ENCODE data around the gene NRGN.
A peak's percentile ranks its signal among the peaks of the same experiment; 100 is the strongest.

Gene NRGN

GRCh38 chr11:124761301-124762104 lies 21.8 kb downstream of the NRGN start:
- H3K27ac ChIP-seq = no peak overlapping the region
- no peaks in the 10 kb centered on the region for H3K9me3 ChIP-seq
- peak overlapping the region in 1 of 2 experiments; percentile 52 for H3K4me3 ChIP-seq (ENCODE audit: low read depth in 1 of 2, low read length in 1 of 2)
- peaks cover 28 to 36% of the 10 kb centered on the region in 2 experiments for H3K4me1 ChIP-seq (ENCODE audit: control insufficient read depth in 1 of 2, insufficient read depth in 1 of 2, low read depth in 1 of 2, low read length in 1 of 2)
- no peak for TF ChIP-seq CTCF (IDR thresholded peaks at IDR 0.05)
- no peaks in the 10 kb centered on the region for H3K36me3 ChIP-seq
- H3K27me3 ChIP-seq = peaks cover 78% of the 10 kb centered on the region

GRCh38 chr11:124762105-124762623 lies 22.4 kb downstream of the NRGN start, which contains the start of gene ESAM:
Gene ESAM (minus strand): TSS chr11:124762290. CDS start chr11:124762154, 136 bp downstream.
- Histone ChIP-seq H3K36me3 (no peaks in the 10 kb centered on the region), H3K4me1 (ENCODE audit: control insufficient read depth in 1 of 2, insufficient read depth in 1 of 2, low read depth in 1 of 2, low read length in 1 of 2) (peaks cover 28 to 36% of the 10 kb centered on the region in 2 experiments), H3K9me3 (no peaks in the 10 kb centered on the region), H3K27me3 (peaks cover 71% of the 10 kb centered on the region), H3K4me3 (ENCODE audit: low read depth in 1 of 2, low read length in 1 of 2) (peak within 1 kb of the TSS; percentile 39 to 52), H3K27ac (no peak within 1 kb of the TSS)
- TF ChIP-seq CTCF (IDR thresholded peaks at IDR 0.05) = no peak

GRCh38 chr11:124762624-124763155 lies 22.9 kb downstream of the NRGN start:
- Histone ChIP-seq H3K36me3 (no peaks in the 10 kb centered on the region), H3K27me3 (peaks cover 66% of the 10 kb centered on the region), H3K27ac (no peak overlapping the region), H3K4me3 (ENCODE audit: low read depth in 1 of 2, low read length in 1 of 2) (peak overlapping the region; percentile 39 to 52), H3K9me3 (no peaks in the 10 kb centered on the region), H3K4me1 (ENCODE audit: control insufficient read depth in 1 of 2, insufficient read depth in 1 of 2, low read depth in 1 of 2, low read length in 1 of 2) (peaks cover 28 to 36% of the 10 kb centered on the region in 2 experiments)
- TF ChIP-seq CTCF (IDR thresholded peaks at IDR 0.05) = no peak

GRCh38 chr11:124763156-124763947 lies 23.6 kb downstream of the NRGN start:
- H3K4me1 ChIP-seq (ENCODE audit: control insufficient read depth in 1 of 2, insufficient read depth in 1 of 2, low read depth in 1 of 2, low read length in 1 of 2) = peaks cover 25 to 30% of the 10 kb centered on the region in 2 experiments
- no peak overlapping the region for H3K27ac ChIP-seq
- no peaks in the 10 kb centered on the region for H3K9me3 ChIP-seq
- H3K36me3 ChIP-seq = no peaks in the 10 kb centered on the region
- peak overlapping the region; percentile 39 to 52 for H3K4me3 ChIP-seq (ENCODE audit: low read depth in 1 of 2, low read length in 1 of 2)
- peak; percentile 46 for TF ChIP-seq CTCF (IDR thresholded peaks at IDR 0.05)
- H3K27me3 ChIP-seq = peaks cover 59% of the 10 kb centered on the region

GRCh38 chr11:124766156-124766555 lies 26.4 kb downstream of the NRGN start:
- no peaks in the 10 kb centered on the region for H3K36me3 ChIP-seq
- TF ChIP-seq CTCF (IDR thresholded peaks at IDR 0.05) = no peak
- no peak overlapping the region for H3K4me3 ChIP-seq (ENCODE audit: low read depth in 1 of 2, low read length in 1 of 2)
- no peak overlapping the region for H3K27ac ChIP-seq
- H3K4me1 ChIP-seq (ENCODE audit: control insufficient read depth in 1 of 2, insufficient read depth in 1 of 2, low read depth in 1 of 2, low read length in 1 of 2) = peaks cover 14 to 15% of the 10 kb centered on the region in 2 experiments
- no peaks in the 10 kb centered on the region for H3K9me3 ChIP-seq
- peaks cover 31% of the 10 kb centered on the region for H3K27me3 ChIP-seq

All from neutrophil (primary cell).